HG02759 (cell line): ENCODE data around the gene FAM163B.
"Not testable (repeated sequence)": the region's sequence is repeated elsewhere in the genome, so short reads cannot be mapped to it uniquely, and the experiment has no call there.

ENCODE experiments used
- ATAC-seq: cut with Tn5 transposase; IDR thresholded peaks from one replicate; pipeline ENCODE4 v1.9.1; 2021; ENCODE audit warnings: mild to moderate bottlenecking, moderate library complexity; ENCODE audit not compliant: unreplicated experiment

FAM163B gene

GRCh38 chr9:133640160-133640559, 31.0 kb upstream of the FAM163B start:
- ATAC-seq = no peak

- ATAC-seq = no peak
Measured at GRCh38 chr9:133639613-133640012, 30.4 kb upstream of the FAM163B start.

GRCh38 chr9:133638711-133639110, 29.5 kb upstream of the FAM163B start:
- ATAC-seq = no peak

DNA sequence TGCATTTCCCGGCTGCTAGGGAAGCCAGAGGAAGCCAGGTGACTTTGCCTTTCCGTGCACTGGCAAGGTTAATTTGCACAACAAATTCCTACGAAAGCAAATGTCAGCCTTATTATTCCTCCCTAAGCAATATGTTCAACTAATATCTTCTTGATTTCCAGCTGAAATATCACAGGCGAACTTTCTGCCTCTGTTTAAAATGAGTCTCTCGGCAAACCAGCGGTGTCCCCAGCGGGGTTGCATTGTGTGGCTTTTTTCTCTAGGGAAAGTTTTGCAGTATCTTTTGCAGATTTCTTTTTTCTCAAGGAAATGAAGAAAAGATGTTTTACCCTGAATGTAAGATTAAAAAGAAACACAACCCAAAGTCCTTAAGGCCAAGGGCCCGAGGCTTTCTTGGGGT, 28.9 kb upstream of the FAM163B start:
- ATAC-seq = no peak

DNA sequence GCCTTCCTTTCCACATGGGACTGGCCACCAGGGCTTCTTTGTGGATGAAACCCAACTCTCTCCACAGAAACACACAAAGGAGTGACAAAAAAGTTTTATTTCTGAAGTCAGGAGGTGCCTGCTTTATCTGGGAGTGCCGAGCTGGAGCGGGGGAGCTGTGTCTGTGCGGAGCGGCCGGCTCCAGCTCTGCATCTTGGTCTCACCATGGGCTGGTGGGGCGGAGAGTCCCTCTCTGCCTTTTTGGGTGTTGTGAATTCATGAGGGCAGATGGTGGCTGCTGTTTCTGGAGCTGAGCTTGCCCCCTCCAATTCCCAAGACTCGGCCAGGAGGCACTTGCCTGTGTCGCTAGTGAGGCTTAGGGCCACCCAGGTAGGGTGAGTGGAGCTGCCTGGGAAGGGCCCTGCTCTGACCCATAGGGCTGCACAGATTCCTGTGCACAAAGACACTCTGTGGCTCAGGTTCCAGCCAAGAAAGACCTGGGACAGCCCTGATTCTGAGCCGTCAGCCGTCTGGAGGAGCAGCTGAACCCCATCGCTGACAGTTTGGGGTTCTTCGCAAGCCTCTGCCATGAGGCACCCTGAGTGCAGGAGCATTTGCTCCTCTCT, 28.4 kb upstream of the FAM163B start:
- ATAC-seq = no peak

- no peak for ATAC-seq
Measured at GRCh38 chr9:133636902-133637301, 27.7 kb upstream of the FAM163B start.

GRCh38 chr9:133635533-133636531, 26.6 kb upstream of the FAM163B start, which contains the start of gene DBH:
Gene DBH, plus strand, starts transcription at chr9:133636363. Its CDS starts 9 bp downstream, at chr9:133636372.
- ATAC-seq = no peak

- ATAC-seq = no peak
Measured at GRCh38 chr9:133635098-133635497, 25.9 kb upstream of the FAM163B start.

GRCh38 chr9:133634081-133634691, 25.0 kb upstream of the FAM163B start:
- ATAC-seq = no peak

DNA sequence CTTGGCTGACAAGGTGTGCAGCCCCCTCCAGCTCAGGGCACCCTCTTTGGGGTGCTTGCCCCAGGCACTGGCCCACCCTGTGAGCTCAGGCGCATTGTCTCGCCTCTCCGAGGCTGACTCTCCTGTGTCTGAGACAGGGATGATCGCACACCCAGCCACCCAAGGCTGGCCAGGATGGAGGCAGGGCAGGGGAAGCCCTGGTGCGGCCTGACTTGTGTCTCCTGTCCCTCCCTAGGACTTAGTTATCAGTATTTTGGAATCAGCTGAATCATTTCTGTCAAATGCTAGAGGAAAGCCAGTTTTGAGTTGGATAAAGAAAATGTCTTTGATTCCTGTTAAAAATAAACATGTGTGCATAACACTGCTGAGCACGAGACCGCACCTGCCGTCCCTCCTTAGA, 24.5 kb upstream of the FAM163B start:
- no peak for ATAC-seq

- no peak for ATAC-seq
Measured at GRCh38 chr9:133632806-133633680, 23.9 kb upstream of the FAM163B start.

GRCh38 chr9:133631111-133631510, 21.9 kb upstream of the FAM163B start:
- ATAC-seq = no peak

DNA sequence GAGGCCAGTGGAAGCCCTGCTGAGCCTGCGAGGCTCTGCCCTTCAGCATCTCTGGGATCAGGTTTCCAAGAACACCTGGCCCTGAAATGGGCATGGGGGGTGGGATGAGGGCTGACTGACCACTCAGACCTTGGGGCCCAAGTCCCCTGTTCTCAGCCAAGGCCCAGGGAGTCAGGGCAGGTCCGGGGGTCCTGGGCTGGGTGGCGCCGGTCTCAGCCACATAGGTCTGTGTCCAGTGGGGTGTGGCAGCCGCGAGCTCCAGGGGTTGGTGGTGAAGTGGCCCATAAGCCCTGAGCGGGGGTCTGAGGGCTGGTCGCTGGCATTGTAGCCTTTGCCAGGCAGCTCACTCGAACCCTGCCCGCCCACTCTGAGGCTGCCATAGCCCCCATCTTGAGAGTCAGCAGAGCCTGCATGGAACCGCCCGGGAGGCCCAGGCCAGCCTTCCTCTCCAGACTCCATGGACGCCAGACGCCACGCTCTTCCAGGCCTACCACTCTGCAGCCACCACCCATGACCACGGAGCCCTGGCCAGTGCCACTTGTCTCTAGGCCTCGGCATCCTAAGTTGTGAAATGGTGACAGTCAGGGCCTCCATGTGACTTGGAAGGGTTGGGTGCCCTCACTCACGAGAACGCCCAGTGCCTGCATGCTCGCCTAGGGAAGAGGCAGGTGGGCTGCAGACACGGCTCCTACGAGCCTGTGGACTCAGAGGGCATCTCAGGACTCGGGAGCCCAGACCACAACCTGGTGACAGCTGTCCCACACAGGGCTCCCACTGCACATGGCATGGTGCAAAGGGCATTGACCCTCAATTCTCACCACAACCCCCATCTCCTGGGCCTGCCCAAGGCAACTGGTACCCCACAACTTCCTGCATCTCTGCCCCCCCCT, 20.3 kb upstream of the FAM163B start:
- ATAC-seq = no peak

DNA sequence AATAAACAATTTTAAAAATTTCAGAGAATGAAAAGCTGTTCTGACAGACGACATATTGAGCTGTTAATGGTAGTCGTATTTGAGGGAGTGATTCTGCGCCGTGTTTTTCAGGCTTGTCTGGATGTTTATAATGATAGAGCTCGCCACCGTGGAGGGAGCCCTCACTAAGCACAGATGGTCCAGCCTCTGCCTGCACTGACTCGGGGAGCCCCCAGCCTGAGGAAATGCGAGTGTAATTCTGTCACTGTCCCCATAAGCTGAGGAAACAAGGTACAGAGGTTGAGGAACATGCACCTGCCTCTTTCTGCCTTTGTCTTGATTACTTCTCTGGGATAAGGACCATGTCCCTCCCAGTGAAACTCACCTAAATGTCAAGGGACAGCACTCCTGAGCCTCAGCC, 19.6 kb upstream of the FAM163B start:
- no peak for ATAC-seq

- no peak for ATAC-seq
Measured at GRCh38 chr9:133627341-133627740, 18.2 kb upstream of the FAM163B start.

- not testable (repeated sequence) for ATAC-seq
Measured at GRCh38 chr9:133626008-133626407, 16.8 kb upstream of the FAM163B start.

GRCh38 chr9:133622555-133622954, 13.4 kb upstream of the FAM163B start:
- ATAC-seq = no peak

- no peak for ATAC-seq
Measured at GRCh38 chr9:133621725-133622267, 12.6 kb upstream of the FAM163B start.

- ATAC-seq = no peak
Measured at GRCh38 chr9:133619791-133620190, 10.6 kb upstream of the FAM163B start.
